DOHH2 (cell line): ENCODE data around the gene YIF1B.

Experiments
- CTCF ChIP-seq: fragments of 200-600 bp; sonication (generic); IDR thresholded peaks from one replicate; pipeline ENCODE4 v1.5.1; 2014; ENCODE audit warnings: antibody characterized with exemption, mild to moderate bottlenecking, low read depth, low read length; ENCODE audit not compliant: poor library complexity, severe bottlenecking
- EZH2phosphoT487 ChIP-seq: fragments of 200-600 bp; sonication (generic); IDR thresholded peaks from 2 replicates; pipeline ENCODE4 v1.6.1; 2017; ENCODE audit warnings: borderline replicate concordance, mild to moderate bottlenecking, antibody characterized with exemption, low read length, moderate library complexity, mixed read lengths

- TF ChIP-seq CTCF (no peak), EZH2phosphoT487 (no peak)
Measured at GRCh38 chr19:38264486-38265212, 51.1 kb downstream of the YIF1B start, which contains the start of gene SPINT2.
